ENCODE results near the gene ROR2. TPM values are rescaled to one million over a fixed set of nuclear protein-coding genes. Genes with fewer than 3 reads are reported as not detected.

The ROR2 gene
- total and polyA plus RNA-seq, 4 donors: 0.13 to 0.84 (median 0.52) TPM

- WGBS: 94% methylated on average over 10 of the region's 10 CpGs
- Histone ChIP-seq H3K4me1 (ENCODE audit: control insufficient read depth in 4 of 4, insufficient read depth in 4 of 4, low read length in 3 of 4) (peaks cover 0 to 10% (median 3%) of the 10 kb centered on the region in 4 donors), H3K27me3 (ENCODE audit: control insufficient read depth in 4 of 4, insufficient read depth in 4 of 4, low read length in 3 of 4) (peaks cover 0 to 3% (median 0%) of the 10 kb centered on the region in 4 donors), H3K9me3 (ENCODE audit: control insufficient read depth in 4 of 4, low read length in 3 of 4) (no peaks in the 10 kb centered on the region), H3K9ac (ENCODE audit: low read depth in 1 of 2, low read length in 2 of 2) (no peak overlapping the region), H3K4me3 (ENCODE audit: low read depth in 1 of 3, low read length in 3 of 3) (no peak overlapping the region), H3K36me3 (ENCODE audit: control insufficient read depth in 4 of 4, insufficient read depth in 3 of 4, low read depth in 1 of 4, low read length in 3 of 4) (no peaks in the 10 kb centered on the region), H3K27ac (ENCODE audit: low read depth in 1 of 2, low read length in 2 of 2) (no peak overlapping the region)
- TF ChIP-seq, protein P1, sequence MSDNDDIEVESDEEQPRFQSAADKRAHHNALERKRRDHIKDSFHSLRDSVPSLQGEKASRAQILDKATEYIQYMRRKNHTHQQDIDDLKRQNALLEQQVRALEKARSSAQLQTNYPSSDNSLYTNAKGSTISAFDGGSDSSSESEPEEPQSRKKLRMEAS (IDR thresholded peaks at IDR 0.05): no peak
- TF ChIP-seq ATF3 (IDR thresholded peaks at IDR 0.05) (no peak), RAD21 (IDR thresholded peaks at IDR 0.05) (no peak), YY1 (IDR thresholded peaks at IDR 0.05) (no peak), RXRA (IDR thresholded peaks at IDR 0.05) (no peak)
- TF ChIP-seq, protein P2, sequence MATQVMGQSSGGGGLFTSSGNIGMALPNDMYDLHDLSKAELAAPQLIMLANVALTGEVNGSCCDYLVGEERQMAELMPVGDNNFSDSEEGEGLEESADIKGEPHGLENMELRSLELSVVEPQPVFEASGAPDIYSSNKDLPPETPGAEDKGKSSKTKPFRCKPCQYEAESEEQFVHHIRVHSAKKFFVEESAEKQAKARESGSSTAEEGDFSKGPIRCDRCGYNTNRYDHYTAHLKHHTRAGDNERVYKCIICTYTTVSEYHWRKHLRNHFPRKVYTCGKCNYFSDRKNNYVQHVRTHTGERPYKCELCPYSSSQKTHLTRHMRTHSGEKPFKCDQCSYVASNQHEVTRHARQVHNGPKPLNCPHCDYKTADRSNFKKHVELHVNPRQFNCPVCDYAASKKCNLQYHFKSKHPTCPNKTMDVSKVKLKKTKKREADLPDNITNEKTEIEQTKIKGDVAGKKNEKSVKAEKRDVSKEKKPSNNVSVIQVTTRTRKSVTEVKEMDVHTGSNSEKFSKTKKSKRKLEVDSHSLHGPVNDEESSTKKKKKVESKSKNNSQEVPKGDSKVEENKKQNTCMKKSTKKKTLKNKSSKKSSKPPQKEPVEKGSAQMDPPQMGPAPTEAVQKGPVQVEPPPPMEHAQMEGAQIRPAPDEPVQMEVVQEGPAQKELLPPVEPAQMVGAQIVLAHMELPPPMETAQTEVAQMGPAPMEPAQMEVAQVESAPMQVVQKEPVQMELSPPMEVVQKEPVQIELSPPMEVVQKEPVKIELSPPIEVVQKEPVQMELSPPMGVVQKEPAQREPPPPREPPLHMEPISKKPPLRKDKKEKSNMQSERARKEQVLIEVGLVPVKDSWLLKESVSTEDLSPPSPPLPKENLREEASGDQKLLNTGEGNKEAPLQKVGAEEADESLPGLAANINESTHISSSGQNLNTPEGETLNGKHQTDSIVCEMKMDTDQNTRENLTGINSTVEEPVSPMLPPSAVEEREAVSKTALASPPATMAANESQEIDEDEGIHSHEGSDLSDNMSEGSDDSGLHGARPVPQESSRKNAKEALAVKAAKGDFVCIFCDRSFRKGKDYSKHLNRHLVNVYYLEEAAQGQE (IDR thresholded peaks at IDR 0.05): no peak
- DNase-seq (ENCODE audit: low spot score): no peak
These were observed 134.1 kb downstream of the ROR2 start for GRCh38 chr9:91815896-91816295.

DNA sequence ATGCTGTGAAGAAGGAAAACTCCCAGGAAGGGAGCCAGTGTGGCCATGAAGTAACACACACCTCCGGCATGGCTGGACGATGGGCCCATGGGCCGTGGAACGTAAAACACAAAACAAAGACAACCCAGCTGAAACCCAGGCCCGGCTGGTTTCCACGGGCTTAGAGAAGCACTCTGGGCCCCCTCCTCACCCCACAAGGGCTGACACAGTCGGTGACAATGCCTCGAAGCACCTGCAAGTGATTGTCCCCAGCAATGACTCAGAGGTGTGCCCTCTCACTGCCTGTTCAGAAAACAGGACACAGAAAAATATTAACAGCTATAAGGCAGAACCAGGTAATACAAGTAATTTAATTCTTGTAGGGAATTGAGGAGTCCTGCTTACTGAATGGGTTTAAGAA, 135.3 kb downstream of the ROR2 start:
- H3K36me3 ChIP-seq (ENCODE audit: control insufficient read depth in 4 of 4, insufficient read depth in 3 of 4, low read depth in 1 of 4, low read length in 3 of 4): no peaks in the 10 kb centered on the region
- no peak overlapping the region for H3K27ac ChIP-seq (ENCODE audit: low read depth in 1 of 2, low read length in 2 of 2)
- H3K4me3 ChIP-seq (ENCODE audit: low read depth in 1 of 3, low read length in 3 of 3): no peak overlapping the region
- peaks cover 0 to 10% (median 3%) of the 10 kb centered on the region in 4 donors for H3K4me1 ChIP-seq (ENCODE audit: control insufficient read depth in 4 of 4, insufficient read depth in 4 of 4, low read length in 3 of 4)
- no peaks in the 10 kb centered on the region for H3K9me3 ChIP-seq (ENCODE audit: control insufficient read depth in 4 of 4, low read length in 3 of 4)
- 83% methylated on average over 8 of the region's 8 CpGs for WGBS
- TF ChIP-seq ATF3 (IDR thresholded peaks at IDR 0.05) (no peak), GABPA (IDR thresholded peaks at IDR 0.05 in 1 of 2, conservative IDR thresholded peaks at IDR 0.05 in 1 of 2) (no peak), RAD21 (IDR thresholded peaks at IDR 0.05) (no peak), TAF1 (conservative IDR thresholded peaks at IDR 0.05) (no peak), NR2F2 (IDR thresholded peaks at IDR 0.05) (no peak), YY1 (IDR thresholded peaks at IDR 0.05) (no peak), FOXA2 (IDR thresholded peaks at IDR 0.05) (no peak), JUND (IDR thresholded peaks at IDR 0.05) (no peak), EGR1 (IDR thresholded peaks at IDR 0.05; ENCODE audit: low read depth in 2 of 2) (no peak), RXRA (IDR thresholded peaks at IDR 0.05) (no peak), SP1 (IDR thresholded peaks at IDR 0.05) (no peak), CTCF (IDR thresholded peaks at IDR 0.05; ENCODE audit: low read depth, low read length, missing input control) (no peak), HNF4A (conservative IDR thresholded peaks at IDR 0.05) (no peak), FOXA1 (IDR thresholded peaks at IDR 0.05) (no peak), HNF4G (IDR thresholded peaks at IDR 0.05) (no peak)
- TF ChIP-seq, protein P2 (IDR thresholded peaks at IDR 0.05): no peak
- TF ChIP-seq, protein P3, sequence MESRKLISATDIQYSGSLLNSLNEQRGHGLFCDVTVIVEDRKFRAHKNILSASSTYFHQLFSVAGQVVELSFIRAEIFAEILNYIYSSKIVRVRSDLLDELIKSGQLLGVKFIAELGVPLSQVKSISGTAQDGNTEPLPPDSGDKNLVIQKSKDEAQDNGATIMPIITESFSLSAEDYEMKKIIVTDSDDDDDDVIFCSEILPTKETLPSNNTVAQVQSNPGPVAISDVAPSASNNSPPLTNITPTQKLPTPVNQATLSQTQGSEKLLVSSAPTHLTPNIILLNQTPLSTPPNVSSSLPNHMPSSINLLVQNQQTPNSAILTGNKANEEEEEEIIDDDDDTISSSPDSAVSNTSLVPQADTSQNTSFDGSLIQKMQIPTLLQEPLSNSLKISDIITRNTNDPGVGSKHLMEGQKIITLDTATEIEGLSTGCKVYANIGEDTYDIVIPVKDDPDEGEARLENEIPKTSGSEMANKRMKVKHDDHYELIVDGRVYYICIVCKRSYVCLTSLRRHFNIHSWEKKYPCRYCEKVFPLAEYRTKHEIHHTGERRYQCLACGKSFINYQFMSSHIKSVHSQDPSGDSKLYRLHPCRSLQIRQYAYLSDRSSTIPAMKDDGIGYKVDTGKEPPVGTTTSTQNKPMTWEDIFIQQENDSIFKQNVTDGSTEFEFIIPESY (IDR thresholded peaks at IDR 0.05): no peak
- TF ChIP-seq, protein P1 (IDR thresholded peaks at IDR 0.05): no peak
- H3K9ac ChIP-seq (ENCODE audit: low read depth in 1 of 2, low read length in 2 of 2): no peak overlapping the region
- H3K27me3 ChIP-seq (ENCODE audit: control insufficient read depth in 4 of 4, insufficient read depth in 4 of 4, low read length in 3 of 4): peaks cover 0 to 3% (median 0%) of the 10 kb centered on the region in 4 donors
- DNase-seq (ENCODE audit: low spot score): no peak

All from liver (tissue), 9 donors.